Endothelial cell of umbilical vein (primary cell): ENCODE data around the gene MAG. TPM values are rescaled to one million over a fixed set of nuclear protein-coding genes. Genes with fewer than 3 reads are reported as not detected.

Source experiments
- BruUV-seq: library from RNA; stranded (reverse); fragments of 400-500 nt; replicated peaks from 2 replicates; lab custom pipeline; 2021; lab: Mats Ljungman, UMichigan
- CTCF ChIA-PET: fragments of 300-600, 350-600 bp; sonication (Branson Sonifier 250); formaldehyde crosslinking; loops from one replicate; lab custom pipeline; 2021; ENCODE audit warnings: antibody characterized with exemption, inconsistent platforms; lab: Charles Lee
- POLR2A ChIA-PET: fragments of 300-600, 350-600 bp; sonication (Branson Sonifier 250); formaldehyde crosslinking; loops from one replicate; lab custom pipeline; 2021; ENCODE audit warnings: antibody characterized with exemption, inconsistent platforms; lab: Charles Lee
- DNase-seq: peaks from one replicate; pipeline ENCODE4 v3.0.0-alpha.2; 2011; ENCODE audit warnings: low read depth, low spot score
- FAIRE-seq: peaks from 2 replicates; lab custom pipeline; 2011; peaks lifted over from hg19 to GRCh38; lab: Jason Lieb, UNC
- H2AFZ ChIP-seq: 2 replicates; pipeline ENCODE4 v1.6.0; 2012; ENCODE audit warnings: low read depth, low read length, control low read depth, inconsistent platforms
- H3K27ac ChIP-seq: 2 replicates; pipeline ENCODE4 v1.5.1; 2011; ENCODE audit warnings: low read depth, mild to moderate bottlenecking, control low read depth, low read length, moderate library complexity; ENCODE audit not compliant: insufficient read depth
- H3K27me3 ChIP-seq, 2 experiments: 2 replicates each; pipeline versions ENCODE4 v1.6.0 to v1.6.1; 2011; ENCODE audit warnings: low read length in 2 of 2, mixed read lengths in 1 of 2; ENCODE audit not compliant: control insufficient read depth in 2 of 2, insufficient read depth in 2 of 2
- H3K36me3 ChIP-seq, 2 experiments: 2 replicates in 1 of 2; 3 replicates in 1 of 2; pipeline ENCODE4 v1.5.1; 2011; ENCODE audit warnings: low read length in 2 of 2, mild to moderate bottlenecking in 1 of 2, moderate library complexity in 1 of 2; ENCODE audit not compliant: control insufficient read depth in 2 of 2, insufficient read depth in 2 of 2; ENCODE audit errors: extremely low read depth in 1 of 2
- H3K4me1 ChIP-seq: 3 replicates; pipeline ENCODE4 v1.5.1; 2011; ENCODE audit warnings: mild to moderate bottlenecking, low read length; ENCODE audit not compliant: control insufficient read depth, insufficient read depth; ENCODE audit errors: extremely low read depth
- H3K4me2 ChIP-seq: 2 replicates; pipeline ENCODE4 v1.6.1; 2011; ENCODE audit warnings: low read length, control low read depth, mixed read lengths; ENCODE audit not compliant: insufficient read depth
- H3K4me3 ChIP-seq, 3 experiments: fragments of 200-600 bp in 1 of 3; sonication (generic), shearing (Covaris generic) in 1 of 3; replicated peaks in 1 of 3; 2 replicates each; pipeline ENCODE4 v1.5.1; 2011 to 2016; ENCODE audit warnings: control low read depth in 3 of 3, low read length in 3 of 3, mild to moderate bottlenecking in 2 of 3, inconsistent platforms in 1 of 3, low read depth in 1 of 3, moderate library complexity in 1 of 3; ENCODE audit not compliant: insufficient read depth in 1 of 3
- H3K79me2 ChIP-seq: 2 replicates; pipeline ENCODE4 v1.6.0; 2012; ENCODE audit warnings: low read length, inconsistent platforms; ENCODE audit not compliant: control insufficient read depth, insufficient read depth
- H3K9ac ChIP-seq: replicated peaks from 2 replicates; pipeline ENCODE3; 2011; ENCODE audit warnings: low read length, control low read depth; ENCODE audit not compliant: insufficient read depth; ENCODE audit errors: extremely low read depth
- H3K9me1 ChIP-seq: replicated peaks from 3 replicates; pipeline ENCODE4 v1.6.0; 2011; ENCODE audit warnings: mild to moderate bottlenecking, low read length; ENCODE audit not compliant: control insufficient read depth, insufficient read depth; ENCODE audit errors: extremely low read depth
- H3K9me3 ChIP-seq: replicated peaks from 2 replicates; pipeline ENCODE4 v1.5.1; 2012; ENCODE audit warnings: low read length, inconsistent platforms; ENCODE audit not compliant: control insufficient read depth, insufficient read depth
- H4K20me1 ChIP-seq: replicated peaks from 2 replicates; pipeline ENCODE3; 2011; ENCODE audit warnings: mild to moderate bottlenecking, low read length; ENCODE audit not compliant: control insufficient read depth, insufficient read depth; ENCODE audit errors: extremely low read depth
- EZH2 ChIP-seq: IDR thresholded peaks from 2 replicates; pipeline ENCODE4 v1.6.1; 2012; ENCODE audit warnings: borderline replicate concordance, low read depth, mild to moderate bottlenecking, moderate library complexity, low read length, inconsistent platforms; ENCODE audit not compliant: severe bottlenecking
- FOS ChIP-seq: IDR thresholded peaks from 2 replicates; pipeline ENCODE4 v1.6.1; 2011; ENCODE audit warnings: mild to moderate bottlenecking, low read length, moderate library complexity, borderline replicate concordance; ENCODE audit not compliant: insufficient read depth
- GATA2 ChIP-seq: IDR thresholded peaks from 2 replicates; pipeline ENCODE4 v1.7.0; 2011; ENCODE audit warnings: low read depth, mild to moderate bottlenecking, moderate library complexity, mixed read lengths, low read length; ENCODE audit not compliant: insufficient read length, insufficient read depth
- JUN ChIP-seq: IDR thresholded peaks from 2 replicates; pipeline ENCODE4 v1.6.1; 2011; ENCODE audit warnings: borderline replicate concordance, low read depth; ENCODE audit not compliant: insufficient read length, insufficient read depth
- MAX ChIP-seq: IDR thresholded peaks from 2 replicates; pipeline ENCODE4 v1.6.1; 2011; ENCODE audit not compliant: insufficient read depth, insufficient read length
- MYC ChIP-seq: IDR thresholded peaks from one replicate; pipeline ENCODE4 v1.6.1; 2011; ENCODE audit warnings: mild to moderate bottlenecking, low read depth, low read length
- POLR2A ChIP-seq: IDR thresholded peaks from 2 replicates; pipeline ENCODE4 v1.6.1; 2012; ENCODE audit warnings: low read depth, mild to moderate bottlenecking, control low read depth, low read length
- POLR2AphosphoS5 ChIP-seq: IDR thresholded peaks from 2 replicates; pipeline ENCODE4 v1.6.1; 2012; ENCODE audit warnings: low read depth, mild to moderate bottlenecking, control low read depth, low read length, moderate library complexity; ENCODE audit not compliant: insufficient read depth
- dilution Hi-C: fragments of 300-500 bp; cut with MboI; formaldehyde crosslinking; loops from one replicate; pipeline ENCODE4 v1.15.0; 2019; ENCODE audit warnings: low sequenced_read_pairs; ENCODE audit not compliant: extremely low pct_ligation_motif_present
- intact Hi-C: fragments of 100-400 bp; cut with micrococcal nuclease; formaldehyde crosslinking; loops from one replicate; pipeline ENCODE4 v1.10.0; 2022
- polyA plus RNA-seq, 4 experiments: library from polyadenylated mRNA; depleted of rRNA in 3 of 4; stranded (reverse) in 3 of 4; unstranded in 1 of 4; fragments of >200 nt; gene quantifications; 2 replicates each; pipeline versions ENCODE4 v1.2.1 to v1.2.3, GENCODE V29; 2011 to 2012; ENCODE audit warnings: missing spikeins in 1 of 4
- total RNA-seq: library from RNA; stranded (reverse); gene quantifications from 2 replicates; pipeline ENCODE4 v1.2.3, GENCODE V29; 2021
- TF ChIP-seq, protein P1 (sequence below), 2 donors: IDR thresholded peaks; 1 replicate in 1 of 2; 2 replicates in 1 of 2; pipeline ENCODE4 v1.5.1; 2011; ENCODE audit warnings: low read length in 2 of 2, mild to moderate bottlenecking in 2 of 2, moderate library complexity in 2 of 2, control low read depth in 1 of 2, inconsistent platforms in 1 of 2, low read depth in 1 of 2; ENCODE audit not compliant: insufficient read depth in 1 of 2; ENCODE audit errors: extremely low read depth in 1 of 2

The MAG gene
- total and polyA plus RNA-seq, 2 donors (not counting 3 experiments of a cell fraction or from before 2014, with no cell fraction given): not detected

GRCh38 chr19:35316560-35316959 lies 24.6 kb downstream of the MAG start:
- H3K4me1 ChIP-seq: peaks cover 5% of the 10 kb centered on the region
- H3K27ac ChIP-seq: no peak overlapping the region
- no peak for FAIRE-seq
- BruUV-seq: no TSS peak
- intact Hi-C loops (no loop called here), dilution Hi-C loops (no loop called here)
- no peaks in the 10 kb centered on the region for H3K79me2 ChIP-seq
- H4K20me1 ChIP-seq: no peaks in the 10 kb centered on the region
- H3K9ac ChIP-seq: no peak overlapping the region
- no peak for DNase-seq
- H3K36me3 ChIP-seq: no peaks in the 10 kb centered on the region
- H3K9me3 ChIP-seq: no peaks in the 10 kb centered on the region
- no peaks in the 10 kb centered on the region for H3K9me1 ChIP-seq
- no peak overlapping the region for H3K4me3 ChIP-seq
- H3K27me3 ChIP-seq: peaks cover 0 to 1% of the 10 kb centered on the region in 2 experiments
- TF ChIP-seq JUN: no peak
- TF ChIP-seq POLR2A: no peak
- no peak for TF ChIP-seq EZH2
- TF ChIP-seq MAX: no peak
- TF ChIP-seq MYC: no peak
- POLR2A ChIA-PET: no interaction called here
- no peak overlapping the region for H2AFZ ChIP-seq
- CTCF ChIA-PET: no interaction called here
- H3K4me2 ChIP-seq: no peak overlapping the region

- ChIA-PET CTCF (no interaction called here), POLR2A (no interaction called here)
- no peak overlapping the region for H2AFZ ChIP-seq
- FAIRE-seq (no peak), DNase-seq (no peak)
- no peak overlapping the region for H3K4me3 ChIP-seq
- H3K27me3 ChIP-seq: peaks cover 1 to 3% of the 10 kb centered on the region in 2 experiments
- H3K9ac ChIP-seq: no peak overlapping the region
- no peak overlapping the region for H3K4me2 ChIP-seq
- H3K36me3 ChIP-seq: no peaks in the 10 kb centered on the region
- no peaks in the 10 kb centered on the region for H3K9me3 ChIP-seq
- dilution Hi-C loops (no loop called here), intact Hi-C loops (no loop called here)
- no peaks in the 10 kb centered on the region for H3K9me1 ChIP-seq
- no peak overlapping the region for H3K27ac ChIP-seq
- BruUV-seq: no TSS peak
- no peaks in the 10 kb centered on the region for H3K79me2 ChIP-seq
- H4K20me1 ChIP-seq: no peaks in the 10 kb centered on the region
- TF ChIP-seq EZH2 (no peak), MAX (no peak), POLR2A (no peak), JUN (no peak), POLR2AphosphoS5 (no peak), MYC (no peak), GATA2 (no peak), FOS (no peak)
- TF ChIP-seq, protein P1, sequence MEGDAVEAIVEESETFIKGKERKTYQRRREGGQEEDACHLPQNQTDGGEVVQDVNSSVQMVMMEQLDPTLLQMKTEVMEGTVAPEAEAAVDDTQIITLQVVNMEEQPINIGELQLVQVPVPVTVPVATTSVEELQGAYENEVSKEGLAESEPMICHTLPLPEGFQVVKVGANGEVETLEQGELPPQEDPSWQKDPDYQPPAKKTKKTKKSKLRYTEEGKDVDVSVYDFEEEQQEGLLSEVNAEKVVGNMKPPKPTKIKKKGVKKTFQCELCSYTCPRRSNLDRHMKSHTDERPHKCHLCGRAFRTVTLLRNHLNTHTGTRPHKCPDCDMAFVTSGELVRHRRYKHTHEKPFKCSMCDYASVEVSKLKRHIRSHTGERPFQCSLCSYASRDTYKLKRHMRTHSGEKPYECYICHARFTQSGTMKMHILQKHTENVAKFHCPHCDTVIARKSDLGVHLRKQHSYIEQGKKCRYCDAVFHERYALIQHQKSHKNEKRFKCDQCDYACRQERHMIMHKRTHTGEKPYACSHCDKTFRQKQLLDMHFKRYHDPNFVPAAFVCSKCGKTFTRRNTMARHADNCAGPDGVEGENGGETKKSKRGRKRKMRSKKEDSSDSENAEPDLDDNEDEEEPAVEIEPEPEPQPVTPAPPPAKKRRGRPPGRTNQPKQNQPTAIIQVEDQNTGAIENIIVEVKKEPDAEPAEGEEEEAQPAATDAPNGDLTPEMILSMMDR (IDR thresholded peaks at IDR 0.05; ENCODE audit: extremely low read depth in 1 of 2, insufficient read depth in 1 of 2, low read depth in 1 of 2, low read length in 2 of 2): no peak
- peaks cover 5% of the 10 kb centered on the region for H3K4me1 ChIP-seq
Measured at GRCh38 chr19:35317464-35318043, 25.6 kb downstream of the MAG start.
